ENCODE data around the gene CNTNAP4. TPM values are rescaled to one million over a fixed set of nuclear protein-coding genes. Genes with fewer than 3 reads are reported as not detected.

The CNTNAP4 gene
- total RNA-seq, 1 donor from 2014 or later, result not detected

DNA sequence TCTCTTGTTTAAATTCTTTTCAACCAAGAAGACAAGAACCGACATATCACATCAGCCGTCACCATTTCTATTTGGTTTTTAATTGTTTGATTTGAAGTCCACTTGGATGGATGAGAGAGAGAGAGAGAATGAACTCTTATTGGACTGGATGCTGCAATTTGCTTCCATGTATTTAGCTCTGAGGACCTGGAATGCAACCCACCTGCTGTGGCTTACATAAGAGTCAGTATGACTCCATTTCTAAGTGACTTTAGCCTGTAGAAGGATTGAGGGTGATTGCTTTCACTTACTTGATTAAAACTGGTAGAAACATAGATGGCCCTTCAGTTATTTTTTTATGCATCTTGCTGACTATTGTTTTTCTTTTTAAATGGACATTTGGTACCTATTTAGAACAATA is 296.1 kb downstream of the CNTNAP4 start:
- DNase-seq (ENCODE audit: low spot score), result no peak
- no peaks in the 10 kb centered on the region for H3K36me3 Mint-ChIP-seq (ENCODE audit: low read depth)
- H3K4me3 Mint-ChIP-seq (ENCODE audit: unreplicated experiment), result no peak overlapping the region
- no peak overlapping the region for H3K27ac Mint-ChIP-seq (ENCODE audit: unreplicated experiment)
- no peaks in the 10 kb centered on the region for H3K9me3 Mint-ChIP-seq (ENCODE audit: low read depth)
- H3K27me3 Mint-ChIP-seq (ENCODE audit: low read depth), result peaks cover 1% of the 10 kb centered on the region
- TF ChIP-seq, protein P1, sequence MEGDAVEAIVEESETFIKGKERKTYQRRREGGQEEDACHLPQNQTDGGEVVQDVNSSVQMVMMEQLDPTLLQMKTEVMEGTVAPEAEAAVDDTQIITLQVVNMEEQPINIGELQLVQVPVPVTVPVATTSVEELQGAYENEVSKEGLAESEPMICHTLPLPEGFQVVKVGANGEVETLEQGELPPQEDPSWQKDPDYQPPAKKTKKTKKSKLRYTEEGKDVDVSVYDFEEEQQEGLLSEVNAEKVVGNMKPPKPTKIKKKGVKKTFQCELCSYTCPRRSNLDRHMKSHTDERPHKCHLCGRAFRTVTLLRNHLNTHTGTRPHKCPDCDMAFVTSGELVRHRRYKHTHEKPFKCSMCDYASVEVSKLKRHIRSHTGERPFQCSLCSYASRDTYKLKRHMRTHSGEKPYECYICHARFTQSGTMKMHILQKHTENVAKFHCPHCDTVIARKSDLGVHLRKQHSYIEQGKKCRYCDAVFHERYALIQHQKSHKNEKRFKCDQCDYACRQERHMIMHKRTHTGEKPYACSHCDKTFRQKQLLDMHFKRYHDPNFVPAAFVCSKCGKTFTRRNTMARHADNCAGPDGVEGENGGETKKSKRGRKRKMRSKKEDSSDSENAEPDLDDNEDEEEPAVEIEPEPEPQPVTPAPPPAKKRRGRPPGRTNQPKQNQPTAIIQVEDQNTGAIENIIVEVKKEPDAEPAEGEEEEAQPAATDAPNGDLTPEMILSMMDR (IDR thresholded peaks at IDR 0.05), result no peak
- no peaks in the 10 kb centered on the region for H3K4me1 Mint-ChIP-seq (ENCODE audit: low read depth)

DNA sequence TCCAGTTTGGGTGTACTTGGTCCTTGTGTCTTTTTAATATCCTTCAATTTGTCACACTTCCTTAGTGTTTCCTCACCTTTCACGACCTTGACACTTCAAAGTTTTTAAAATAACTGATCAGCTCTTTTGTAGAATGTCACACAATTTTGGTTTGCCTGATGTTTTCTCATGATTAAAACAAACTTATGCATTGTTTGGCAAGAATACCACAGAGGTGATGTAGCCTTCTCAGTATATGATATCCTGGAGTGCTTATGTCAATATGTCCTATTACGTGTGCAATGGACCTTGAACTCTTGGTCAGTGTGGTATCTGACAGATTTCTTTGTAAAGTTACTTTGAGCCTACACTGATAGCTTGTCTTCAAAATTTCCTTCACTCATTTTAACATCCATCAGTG is 297.4 kb downstream of the CNTNAP4 start:
- Mint-ChIP-seq H3K27ac (ENCODE audit: unreplicated experiment) (no peak overlapping the region), H3K9me3 (ENCODE audit: low read depth) (no peaks in the 10 kb centered on the region), H3K36me3 (ENCODE audit: low read depth) (no peaks in the 10 kb centered on the region), H3K27me3 (ENCODE audit: low read depth) (peaks cover 1% of the 10 kb centered on the region), H3K4me1 (ENCODE audit: low read depth) (no peaks in the 10 kb centered on the region), H3K4me3 (ENCODE audit: unreplicated experiment) (no peak overlapping the region)
- TF ChIP-seq, protein P1 (IDR thresholded peaks at IDR 0.05), result no peak
- DNase-seq (ENCODE audit: low spot score), result no peak

DNA sequence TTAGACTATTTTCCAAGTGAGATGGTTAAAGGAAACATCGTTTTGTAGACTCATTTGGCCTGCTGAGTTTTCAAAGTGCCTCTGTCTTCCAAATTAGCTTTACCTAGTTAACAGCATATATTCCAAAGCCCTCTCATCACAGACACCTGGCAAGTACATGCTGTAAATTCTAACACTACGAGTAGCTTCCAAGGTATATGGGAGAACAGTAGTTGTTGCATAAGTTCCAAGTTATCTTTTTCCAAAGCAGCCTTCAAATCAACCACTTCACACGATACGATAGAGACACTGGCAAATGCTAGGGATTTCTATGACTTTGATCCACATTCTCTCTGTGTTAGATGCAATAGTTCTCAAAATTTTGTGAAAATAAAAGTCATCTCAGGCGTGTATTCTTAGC is 299.3 kb downstream of the CNTNAP4 start:
- H3K27me3 Mint-ChIP-seq (ENCODE audit: low read depth), result peaks cover 1% of the 10 kb centered on the region
- no peaks in the 10 kb centered on the region for H3K4me1 Mint-ChIP-seq (ENCODE audit: low read depth)
- H3K27ac Mint-ChIP-seq (ENCODE audit: unreplicated experiment), result no peak overlapping the region
- H3K36me3 Mint-ChIP-seq (ENCODE audit: low read depth), result no peaks in the 10 kb centered on the region
- no peaks in the 10 kb centered on the region for H3K9me3 Mint-ChIP-seq (ENCODE audit: low read depth)
- TF ChIP-seq, protein P1 (IDR thresholded peaks at IDR 0.05), result no peak
- DNase-seq (ENCODE audit: low spot score), result no peak
- H3K4me3 Mint-ChIP-seq (ENCODE audit: unreplicated experiment), result no peak overlapping the region

DNA sequence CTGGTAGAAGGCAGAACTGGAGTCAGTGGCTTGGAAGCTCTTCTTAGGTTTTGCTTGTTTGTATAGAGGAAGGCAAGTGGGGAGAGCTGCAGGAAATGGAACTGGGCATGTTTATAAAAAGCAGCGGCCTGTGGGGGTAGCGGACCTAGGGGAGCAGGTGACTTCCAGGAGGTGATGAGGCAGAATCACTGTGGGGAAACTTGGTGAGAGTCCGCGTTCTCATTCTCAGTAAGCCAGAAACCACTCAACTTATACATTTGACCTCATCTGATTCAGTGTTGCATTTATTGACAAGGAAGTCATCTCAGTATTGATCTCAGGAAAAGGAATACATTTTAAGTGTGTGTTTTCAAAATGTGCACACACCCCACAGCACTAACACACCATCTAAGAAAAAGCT is 299.8 kb downstream of the CNTNAP4 start:
- Mint-ChIP-seq H3K4me3 (ENCODE audit: unreplicated experiment) (no peak overlapping the region), H3K36me3 (ENCODE audit: low read depth) (no peaks in the 10 kb centered on the region), H3K4me1 (ENCODE audit: low read depth) (no peaks in the 10 kb centered on the region), H3K27ac (ENCODE audit: unreplicated experiment) (no peak overlapping the region), H3K27me3 (ENCODE audit: low read depth) (peaks cover 1% of the 10 kb centered on the region), H3K9me3 (ENCODE audit: low read depth) (peaks cover 3% of the 10 kb centered on the region)
- DNase-seq (ENCODE audit: low spot score), result no peak
- TF ChIP-seq, protein P1 (IDR thresholded peaks at IDR 0.05), result no peak

DNA sequence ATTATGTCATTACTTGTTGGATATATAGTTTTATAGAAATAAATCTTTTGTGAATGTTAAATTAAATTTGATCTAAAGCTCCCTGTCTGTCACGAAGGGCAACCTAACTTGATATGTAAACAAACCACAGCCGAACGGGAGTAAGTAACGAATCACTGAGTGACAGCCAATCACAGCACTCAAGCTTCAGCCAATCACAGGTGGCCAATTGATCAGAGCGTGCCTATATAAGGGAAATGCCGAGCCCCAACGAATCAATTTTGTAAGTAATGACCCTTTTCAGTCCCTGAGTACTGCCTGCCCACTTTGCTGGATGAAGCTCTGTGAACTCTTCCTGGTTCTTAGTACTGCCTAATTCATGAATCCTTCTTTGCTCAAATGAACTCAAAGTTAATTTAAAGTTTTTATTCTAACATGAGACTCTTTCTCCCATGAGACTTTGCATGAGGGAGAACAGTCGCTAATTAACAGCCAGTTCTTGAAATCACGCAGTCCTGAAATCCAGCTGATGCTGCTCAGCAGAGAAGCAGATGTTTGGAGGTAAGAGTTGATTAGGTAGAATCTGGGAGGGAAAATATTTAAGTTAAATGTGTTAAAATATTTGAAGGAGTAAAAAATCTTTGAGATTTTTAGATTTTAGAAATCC is 302.2 kb downstream of the CNTNAP4 start:
- no peak overlapping the region for H3K27ac Mint-ChIP-seq (ENCODE audit: unreplicated experiment)
- no peak overlapping the region for H3K4me3 Mint-ChIP-seq (ENCODE audit: unreplicated experiment)
- peaks cover 3% of the 10 kb centered on the region for H3K9me3 Mint-ChIP-seq (ENCODE audit: low read depth)
- no peaks in the 10 kb centered on the region for H3K36me3 Mint-ChIP-seq (ENCODE audit: low read depth)
- TF ChIP-seq, protein P1 (IDR thresholded peaks at IDR 0.05), result no peak
- H3K27me3 Mint-ChIP-seq (ENCODE audit: low read depth), result peaks cover 6% of the 10 kb centered on the region
- no peak for DNase-seq (ENCODE audit: low spot score)
- no peaks in the 10 kb centered on the region for H3K4me1 Mint-ChIP-seq (ENCODE audit: low read depth)

Measured in chondrocyte (in vitro differentiated cells).